Astrocyte (in vitro differentiated cells and primary cell): ENCODE measurements around the gene ZNF552. TPM values are rescaled to one million over a fixed set of nuclear protein-coding genes. Genes with fewer than 3 reads are reported as not detected.
"Not testable (repeated sequence)": the region's sequence is repeated elsewhere in the genome, so short reads cannot be mapped to it uniquely, and the experiment has no call there.

Experiments
- DNase-seq: peaks from one replicate; pipeline ENCODE4 v3.0.0-alpha.2; 2010; ENCODE audit warnings: low read depth
- FAIRE-seq: peaks from 2 replicates; lab custom pipeline; 2011; peaks lifted over from hg19 to GRCh38; lab: Jason Lieb, UNC
- H2AFZ ChIP-seq: 2 replicates; pipeline ENCODE4 v1.6.0; 2012; ENCODE audit warnings: low read depth, low read length, inconsistent platforms
- H3K27ac ChIP-seq: 2 replicates; pipeline ENCODE4 v1.5.1; 2011; ENCODE audit warnings: low read depth, low read length, inconsistent platforms
- H3K27me3 ChIP-seq: 2 replicates; pipeline ENCODE4 v1.6.0; 2011; ENCODE audit warnings: low read length, inconsistent platforms; ENCODE audit not compliant: insufficient read depth
- H3K36me3 ChIP-seq: 2 replicates; pipeline ENCODE4 v1.5.1; 2011; ENCODE audit warnings: low read length, inconsistent platforms; ENCODE audit not compliant: insufficient read depth
- H3K4me1 ChIP-seq: 2 replicates; pipeline ENCODE4 v1.5.1; 2011; ENCODE audit warnings: low read length, inconsistent platforms; ENCODE audit not compliant: insufficient read depth
- H3K4me2 ChIP-seq: 2 replicates; pipeline ENCODE4 v1.6.0; 2012; ENCODE audit warnings: low read length, inconsistent platforms
- H3K4me3 ChIP-seq: 2 replicates; pipeline ENCODE4 v1.5.1; 2011; ENCODE audit warnings: low read depth, mild to moderate bottlenecking, low read length, inconsistent platforms; ENCODE audit not compliant: insufficient read depth
- H3K79me2 ChIP-seq: 2 replicates; pipeline ENCODE4 v1.6.0; 2012; ENCODE audit warnings: mild to moderate bottlenecking, low read length, inconsistent platforms; ENCODE audit not compliant: insufficient read depth
- H3K9ac ChIP-seq: 2 replicates; pipeline ENCODE4 v1.6.0; 2012; ENCODE audit warnings: mild to moderate bottlenecking, low read length, inconsistent platforms
- H3K9me3 ChIP-seq: 2 replicates; pipeline ENCODE4 v1.5.1; 2012; ENCODE audit warnings: low read depth, mild to moderate bottlenecking, low read length, inconsistent platforms; ENCODE audit not compliant: insufficient read depth
- H4K20me1 ChIP-seq: 2 replicates; pipeline ENCODE4 v1.6.0; 2012; ENCODE audit warnings: low read length, inconsistent platforms; ENCODE audit not compliant: insufficient read depth
- H3K27ac Mint-ChIP-seq: one replicate; pipeline ENCODE4 v1.8.0; 2021; ENCODE audit warnings: mild to moderate bottlenecking, mixed read lengths; ENCODE audit not compliant: unreplicated experiment
- H3K27me3 Mint-ChIP-seq: one replicate; pipeline ENCODE4 v1.8.0; 2021; ENCODE audit warnings: low read depth, mixed read lengths; ENCODE audit not compliant: unreplicated experiment
- H3K36me3 Mint-ChIP-seq: one replicate; pipeline ENCODE4 v1.8.0; 2021; ENCODE audit warnings: low read depth, mixed read lengths; ENCODE audit not compliant: unreplicated experiment
- H3K4me1 Mint-ChIP-seq: one replicate; pipeline ENCODE4 v1.8.0; 2021; ENCODE audit warnings: low read depth, mixed read lengths; ENCODE audit not compliant: unreplicated experiment
- H3K4me3 Mint-ChIP-seq: one replicate; pipeline ENCODE4 v1.8.0; 2021; ENCODE audit warnings: mild to moderate bottlenecking, moderate library complexity, mixed read lengths; ENCODE audit not compliant: unreplicated experiment
- H3K9me3 Mint-ChIP-seq: one replicate; pipeline ENCODE4 v1.8.0; 2021; ENCODE audit warnings: mild to moderate bottlenecking, mixed read lengths; ENCODE audit not compliant: unreplicated experiment
- CTCF ChIP-seq: IDR thresholded peaks from 2 replicates; pipeline ENCODE4 v1.5.1; 2011; ENCODE audit warnings: low read depth, mild to moderate bottlenecking, inconsistent platforms, low read length, moderate library complexity; ENCODE audit not compliant: insufficient read depth
- EZH2 ChIP-seq: IDR thresholded peaks from 2 replicates; pipeline ENCODE4 v1.6.1; 2012; ENCODE audit warnings: mild to moderate bottlenecking, low read length, inconsistent platforms; ENCODE audit not compliant: insufficient read depth
- total RNA-seq: library from RNA; stranded (reverse); gene quantifications from 2 replicates; pipeline ENCODE4 v1.2.1, GENCODE V29; 2021

Gene ZNF552
- total RNA-seq, 1 donor from 2014 or later, result 9.6 TPM

- peak overlapping the region; percentile 79 for H3K27ac Mint-ChIP-seq
- Histone ChIP-seq H3K36me3 (peaks cover 12% of the 10 kb centered on the region), H3K4me3 (peak overlapping the region; percentile 83), H3K27ac (peak overlapping the region; percentile 66), H3K9ac (peak overlapping the region; percentile 96), H2AFZ (no peak overlapping the region), H3K4me2 (peak overlapping the region; percentile 99), H4K20me1 (peaks cover 40% of the 10 kb centered on the region), H3K9me3 (no peaks in the 10 kb centered on the region), H3K79me2 (peaks cover 69% of the 10 kb centered on the region), H3K4me1 (peaks cover 11% of the 10 kb centered on the region), H3K27me3 (no peaks in the 10 kb centered on the region)
- no peaks in the 10 kb centered on the region for H3K9me3 Mint-ChIP-seq
- peak overlapping the region; percentile 97 for H3K4me3 Mint-ChIP-seq
- no peaks in the 10 kb centered on the region for H3K27me3 Mint-ChIP-seq
- H3K4me1 Mint-ChIP-seq, result peaks cover 15% of the 10 kb centered on the region
- peaks cover 13% of the 10 kb centered on the region for H3K36me3 Mint-ChIP-seq
- FAIRE-seq, result no peak
- TF ChIP-seq EZH2 (no peak), CTCF (no peak)
- DNase-seq, result peak; percentile 76
Measured at GRCh38 chr19:57850553-57851017, 35.9 kb upstream of the ZNF552 start.

DNA sequence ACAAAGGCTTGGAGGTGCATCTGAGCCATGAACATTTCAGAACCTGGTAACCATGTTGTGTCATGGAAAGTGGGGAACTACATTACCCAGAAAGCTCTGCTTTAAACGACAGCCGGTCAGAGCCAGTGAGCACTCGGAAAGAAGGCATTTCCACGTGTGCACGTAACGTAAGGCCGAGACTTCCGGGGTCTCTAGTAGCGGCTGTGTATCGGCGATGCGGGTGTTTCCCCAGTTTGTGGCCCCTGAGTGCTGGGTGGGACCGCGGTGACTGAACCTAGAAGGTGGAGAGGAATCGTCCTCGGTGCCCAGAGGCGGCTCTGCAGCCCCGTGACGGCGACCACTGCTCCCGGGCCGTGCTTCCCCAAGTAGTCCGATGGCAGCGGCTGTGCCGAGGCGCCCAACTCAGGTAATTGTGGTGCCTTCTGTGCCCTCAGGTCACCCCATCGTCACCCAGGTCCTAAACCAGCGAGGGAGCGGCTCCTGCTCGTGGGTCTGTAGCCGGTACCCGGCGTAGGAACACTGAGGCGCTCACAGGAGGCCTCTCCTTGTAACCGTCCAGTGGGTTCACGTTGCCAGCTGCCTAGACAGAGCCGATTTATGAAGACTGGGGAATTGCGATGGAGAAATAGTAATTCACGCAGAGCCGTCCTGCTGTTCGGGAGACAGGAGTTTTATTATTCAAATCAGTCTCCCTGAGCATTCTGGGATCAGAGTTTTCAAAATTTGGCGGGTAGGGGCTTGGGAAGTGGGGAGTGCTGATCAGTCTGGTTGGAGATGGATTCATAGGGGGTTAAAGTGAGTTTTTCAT, 35.2 kb upstream of the ZNF552 start, which contains the start of gene ZNF587:
ZNF587 (plus strand) TSS at position 194 of the 808 bp plus-strand sequence; CDS start at position 374, 180 bp downstream.
- Histone ChIP-seq H3K4me3 (peak within 1 kb of the TSS; percentile 83), H2AFZ (peak within 1 kb of the TSS; percentile 32), H3K79me2 (peaks cover 71% of the 10 kb centered on the region), H3K4me2 (peak within 1 kb of the TSS; percentile 99), H4K20me1 (peaks cover 47% of the 10 kb centered on the region), H3K36me3 (peaks cover 12% of the 10 kb centered on the region), H3K27ac (peak within 1 kb of the TSS; percentile 66), H3K9ac (peak within 1 kb of the TSS; percentile 96), H3K4me1 (peaks cover 11% of the 10 kb centered on the region)
- FAIRE-seq (peak; percentile 56), DNase-seq (peak; percentile 80)
- H3K9me3 ChIP-seq, H3K27me3 Mint-ChIP-seq, H3K27me3 ChIP-seq, H3K36me3 Mint-ChIP-seq, H3K9me3 Mint-ChIP-seq: not testable (repeated sequence)
- H3K4me1 Mint-ChIP-seq, result peaks cover 15% of the 10 kb centered on the region
- peak within 1 kb of the TSS; percentile 79 for H3K27ac Mint-ChIP-seq
- peak within 1 kb of the TSS; percentile 97 for H3K4me3 Mint-ChIP-seq

DNA sequence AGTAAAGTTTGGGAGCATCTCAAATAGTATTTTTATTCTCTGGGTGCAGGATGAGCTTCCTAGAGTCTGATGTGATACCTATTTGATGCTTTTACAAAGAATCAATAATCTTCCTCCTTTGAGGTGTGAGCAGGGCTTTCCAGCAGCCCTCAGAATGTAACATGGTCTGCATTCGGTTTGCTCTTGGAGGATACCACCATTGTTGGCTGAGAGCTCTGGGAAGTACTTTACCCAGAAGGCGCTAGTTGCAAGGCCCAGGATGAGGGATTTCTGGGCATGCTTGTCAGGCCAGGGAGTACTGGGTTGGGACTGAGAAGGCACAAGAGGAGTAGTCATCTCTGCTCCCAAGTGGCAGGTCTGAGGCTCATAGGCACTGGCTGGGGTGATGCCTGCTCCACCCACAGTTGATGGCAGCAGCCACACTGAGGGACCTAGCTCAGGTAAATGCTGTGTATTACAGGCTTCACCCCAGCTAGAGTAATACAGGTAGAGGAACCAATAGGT, 34.5 kb upstream of the ZNF552 start:
- not testable (repeated sequence) for H3K9me3 Mint-ChIP-seq, H3K27me3 ChIP-seq, DNase-seq, FAIRE-seq, H3K9me3 ChIP-seq, H2AFZ ChIP-seq, H3K27me3 Mint-ChIP-seq, H3K27ac ChIP-seq
- H3K27ac Mint-ChIP-seq, result peak overlapping the region; percentile 79
- H3K4me2 ChIP-seq, result peak overlapping the region; percentile 99
- peaks cover 52% of the 10 kb centered on the region for H4K20me1 ChIP-seq
- H3K4me1 Mint-ChIP-seq, result peaks cover 15% of the 10 kb centered on the region
- H3K4me3 Mint-ChIP-seq, result peak overlapping the region; percentile 97
- peaks cover 74% of the 10 kb centered on the region for H3K79me2 ChIP-seq
- H3K36me3 Mint-ChIP-seq, result peaks cover 14% of the 10 kb centered on the region
- peaks cover 11% of the 10 kb centered on the region for H3K4me1 ChIP-seq
- peaks cover 12% of the 10 kb centered on the region for H3K36me3 ChIP-seq
- peak overlapping the region; percentile 96 for H3K9ac ChIP-seq
- H3K4me3 ChIP-seq, result peak overlapping the region; percentile 83

- not testable (repeated sequence) for H3K4me3 ChIP-seq, H3K4me2 ChIP-seq, H3K27ac Mint-ChIP-seq, H3K9me3 ChIP-seq, FAIRE-seq, H3K27me3 Mint-ChIP-seq, H3K27ac ChIP-seq, H3K9me3 Mint-ChIP-seq, H3K27me3 ChIP-seq, H3K4me3 Mint-ChIP-seq, H3K9ac ChIP-seq, H2AFZ ChIP-seq, DNase-seq
- H3K36me3 ChIP-seq, result peaks cover 14% of the 10 kb centered on the region
- peaks cover 19% of the 10 kb centered on the region for H3K36me3 Mint-ChIP-seq
- H3K79me2 ChIP-seq, result peaks cover 74% of the 10 kb centered on the region
- H3K4me1 ChIP-seq, result peaks cover 11% of the 10 kb centered on the region
- H4K20me1 ChIP-seq, result peaks cover 50% of the 10 kb centered on the region
- peaks cover 17% of the 10 kb centered on the region for H3K4me1 Mint-ChIP-seq
Measured at GRCh38 chr19:57847164-57847563, 32.5 kb upstream of the ZNF552 start.
